Measurements from ENCODE around the gene PTPRB. TPM values are rescaled to one million over a fixed set of nuclear protein-coding genes. Genes with fewer than 3 reads are reported as not detected.

The PTPRB gene
- total RNA-seq, 1 donor from 2014 or later = 1.9 TPM

- no peak overlapping the region for H3K27ac Mint-ChIP-seq
- TF ChIP-seq, protein P1, sequence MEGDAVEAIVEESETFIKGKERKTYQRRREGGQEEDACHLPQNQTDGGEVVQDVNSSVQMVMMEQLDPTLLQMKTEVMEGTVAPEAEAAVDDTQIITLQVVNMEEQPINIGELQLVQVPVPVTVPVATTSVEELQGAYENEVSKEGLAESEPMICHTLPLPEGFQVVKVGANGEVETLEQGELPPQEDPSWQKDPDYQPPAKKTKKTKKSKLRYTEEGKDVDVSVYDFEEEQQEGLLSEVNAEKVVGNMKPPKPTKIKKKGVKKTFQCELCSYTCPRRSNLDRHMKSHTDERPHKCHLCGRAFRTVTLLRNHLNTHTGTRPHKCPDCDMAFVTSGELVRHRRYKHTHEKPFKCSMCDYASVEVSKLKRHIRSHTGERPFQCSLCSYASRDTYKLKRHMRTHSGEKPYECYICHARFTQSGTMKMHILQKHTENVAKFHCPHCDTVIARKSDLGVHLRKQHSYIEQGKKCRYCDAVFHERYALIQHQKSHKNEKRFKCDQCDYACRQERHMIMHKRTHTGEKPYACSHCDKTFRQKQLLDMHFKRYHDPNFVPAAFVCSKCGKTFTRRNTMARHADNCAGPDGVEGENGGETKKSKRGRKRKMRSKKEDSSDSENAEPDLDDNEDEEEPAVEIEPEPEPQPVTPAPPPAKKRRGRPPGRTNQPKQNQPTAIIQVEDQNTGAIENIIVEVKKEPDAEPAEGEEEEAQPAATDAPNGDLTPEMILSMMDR (IDR thresholded peaks at IDR 0.05; ENCODE audit: unreplicated experiment) = no peak
- no peak for DNase-seq (ENCODE audit: low spot score in 2 of 2, unreplicated experiment in 2 of 2)
- no peaks in the 10 kb centered on the region for H3K36me3 Mint-ChIP-seq
- H3K9me3 Mint-ChIP-seq = no peaks in the 10 kb centered on the region
- H3K27me3 Mint-ChIP-seq (ENCODE audit: low read depth) = no peaks in the 10 kb centered on the region
- H3K4me1 Mint-ChIP-seq = peaks cover 13% of the 10 kb centered on the region
- H3K4me3 Mint-ChIP-seq = no peak overlapping the region
Observed at GRCh38 chr12:70571029-70571428, 66.2 kb downstream of the PTPRB start.

DNA sequence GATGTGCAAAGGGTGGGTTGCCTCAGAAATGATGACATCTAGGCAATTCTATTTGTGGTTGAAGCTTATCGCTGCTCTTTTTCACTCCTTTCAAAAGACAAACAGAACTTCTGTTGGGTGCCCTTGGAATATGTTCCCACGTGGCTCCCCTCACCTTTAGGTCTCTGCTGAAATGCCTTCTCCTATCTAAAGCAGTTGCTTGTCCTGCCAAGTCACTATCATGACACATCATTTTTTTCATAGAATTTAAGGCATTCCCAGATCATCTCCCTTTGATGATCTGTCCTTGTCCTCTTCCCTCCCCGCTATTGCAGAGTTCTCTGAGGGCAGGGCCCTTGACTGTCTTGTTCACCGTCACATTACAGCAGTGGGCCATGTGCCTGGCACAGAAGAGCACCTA is 75.7 kb downstream of the PTPRB start:
- Mint-ChIP-seq H3K9me3 (peaks cover 5% of the 10 kb centered on the region), H3K4me3 (no peak overlapping the region), H3K36me3 (no peaks in the 10 kb centered on the region)

GRCh38 chr12:70560671-70561070 is 76.6 kb downstream of the PTPRB start:
- TF ChIP-seq, protein P1 (IDR thresholded peaks at IDR 0.05; ENCODE audit: unreplicated experiment) = no peak
- Mint-ChIP-seq H3K27ac (no peak overlapping the region), H3K4me3 (no peak overlapping the region), H3K9me3 (peaks cover 3% of the 10 kb centered on the region), H3K36me3 (no peaks in the 10 kb centered on the region), H3K27me3 (ENCODE audit: low read depth) (peaks cover 11% of the 10 kb centered on the region), H3K4me1 (no peaks in the 10 kb centered on the region)
- no peak for DNase-seq (ENCODE audit: low spot score in 2 of 2, unreplicated experiment in 2 of 2)

More for the DNA sequence above, 75.7 kb downstream of the PTPRB start:
- TF ChIP-seq, protein P1 (IDR thresholded peaks at IDR 0.05; ENCODE audit: unreplicated experiment) = no peak
- peaks cover 11% of the 10 kb centered on the region for H3K27me3 Mint-ChIP-seq (ENCODE audit: low read depth)
- no peaks in the 10 kb centered on the region for H3K4me1 Mint-ChIP-seq
- no peak overlapping the region for H3K27ac Mint-ChIP-seq
- DNase-seq (ENCODE audit: low spot score in 2 of 2, unreplicated experiment in 2 of 2) = no peak

- no peak for DNase-seq (ENCODE audit: low spot score in 2 of 2, unreplicated experiment in 2 of 2)
- Mint-ChIP-seq H3K9me3 (no peaks in the 10 kb centered on the region), H3K4me1 (peaks cover 4% of the 10 kb centered on the region), H3K27ac (no peak overlapping the region), H3K36me3 (no peaks in the 10 kb centered on the region), H3K27me3 (ENCODE audit: low read depth) (peaks cover 11% of the 10 kb centered on the region), H3K4me3 (no peak overlapping the region)
- TF ChIP-seq, protein P1 (IDR thresholded peaks at IDR 0.05; ENCODE audit: unreplicated experiment) = no peak
Observed at GRCh38 chr12:70559390-70559789, 77.8 kb downstream of the PTPRB start.

- peaks cover 12% of the 10 kb centered on the region for H3K4me1 Mint-ChIP-seq
- no peak overlapping the region for H3K4me3 Mint-ChIP-seq
Observed at GRCh38 chr12:70557583-70558191, 79.5 kb downstream of the PTPRB start.

More at GRCh38 chr12:70557583-70558191, 79.5 kb downstream of the PTPRB start:
- H3K27me3 Mint-ChIP-seq (ENCODE audit: low read depth) = no peaks in the 10 kb centered on the region
- no peaks in the 10 kb centered on the region for H3K36me3 Mint-ChIP-seq
- TF ChIP-seq, protein P1 (IDR thresholded peaks at IDR 0.05; ENCODE audit: unreplicated experiment) = no peak
- no peaks in the 10 kb centered on the region for H3K9me3 Mint-ChIP-seq
- no peak for DNase-seq (ENCODE audit: low spot score in 2 of 2, unreplicated experiment in 2 of 2)
- H3K27ac Mint-ChIP-seq = no peak overlapping the region
